Neuron (in vitro differentiated cells): ENCODE measurements around the gene ELP1.
"Not testable (repeated sequence)": the region's sequence is repeated elsewhere in the genome, so short reads cannot be mapped to it uniquely, and the experiment has no call there.

Source experiments
- H2AFZ ChIP-seq: one replicate; pipeline ENCODE4 v1.6.1; 2013; ENCODE audit warnings: low read depth, mild to moderate bottlenecking, inconsistent platforms, low read length, moderate library complexity
- H3K27me3 ChIP-seq: one replicate; pipeline ENCODE4 v1.6.1; 2013; ENCODE audit warnings: low read length; ENCODE audit not compliant: insufficient read depth
- H3K36me3 ChIP-seq: one replicate; pipeline ENCODE4 v1.6.1; 2013; ENCODE audit warnings: low read length; ENCODE audit not compliant: insufficient read depth
- H3K4me1 ChIP-seq: one replicate; pipeline ENCODE4 v1.6.1; 2013; ENCODE audit warnings: low read length; ENCODE audit not compliant: insufficient read depth
- H3K4me3 ChIP-seq: 2 replicates; pipeline ENCODE4 v1.5.1; 2013; ENCODE audit warnings: mild to moderate bottlenecking, low read length, moderate library complexity
- H3K9me3 ChIP-seq: one replicate; pipeline ENCODE4 v1.6.1; 2013; ENCODE audit warnings: low read length

The ELP1 gene

GRCh38 chr9:108852079-108852478 is 81.8 kb downstream of the ELP1 start:
- H3K4me1 ChIP-seq, result no peaks in the 10 kb centered on the region
- H3K27me3 ChIP-seq, result peaks cover 2% of the 10 kb centered on the region
- H2AFZ ChIP-seq, result no peak overlapping the region
- H3K4me3 ChIP-seq, result no peak overlapping the region
- H3K36me3 ChIP-seq, result no peaks in the 10 kb centered on the region
- peaks cover 5% of the 10 kb centered on the region for H3K9me3 ChIP-seq

DNA sequence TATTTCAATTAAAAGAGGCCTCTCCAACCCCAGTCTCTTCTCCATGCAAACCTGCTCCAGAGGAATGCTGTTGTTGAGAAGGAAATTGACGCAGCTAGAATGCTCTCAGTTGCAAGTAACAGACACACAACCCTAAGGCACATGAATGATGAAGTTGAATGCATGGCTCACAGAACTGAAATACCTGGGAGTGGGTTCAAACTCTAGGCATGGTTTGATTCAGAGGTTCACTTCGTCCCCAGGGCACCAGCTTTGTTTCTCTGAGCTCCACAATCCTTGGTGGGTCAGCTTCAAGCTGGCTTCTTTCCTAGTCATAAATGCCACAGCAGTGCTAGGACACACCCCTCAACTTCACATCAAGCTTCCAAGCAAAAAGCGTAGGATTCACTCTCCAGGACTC is 82.8 kb downstream of the ELP1 start:
- H3K9me3 ChIP-seq, result peaks cover 5% of the 10 kb centered on the region
- no peak overlapping the region for H3K4me3 ChIP-seq
- peaks cover 2% of the 10 kb centered on the region for H3K27me3 ChIP-seq
- no peaks in the 10 kb centered on the region for H3K4me1 ChIP-seq
- H2AFZ ChIP-seq, result no peak overlapping the region
- no peaks in the 10 kb centered on the region for H3K36me3 ChIP-seq

DNA sequence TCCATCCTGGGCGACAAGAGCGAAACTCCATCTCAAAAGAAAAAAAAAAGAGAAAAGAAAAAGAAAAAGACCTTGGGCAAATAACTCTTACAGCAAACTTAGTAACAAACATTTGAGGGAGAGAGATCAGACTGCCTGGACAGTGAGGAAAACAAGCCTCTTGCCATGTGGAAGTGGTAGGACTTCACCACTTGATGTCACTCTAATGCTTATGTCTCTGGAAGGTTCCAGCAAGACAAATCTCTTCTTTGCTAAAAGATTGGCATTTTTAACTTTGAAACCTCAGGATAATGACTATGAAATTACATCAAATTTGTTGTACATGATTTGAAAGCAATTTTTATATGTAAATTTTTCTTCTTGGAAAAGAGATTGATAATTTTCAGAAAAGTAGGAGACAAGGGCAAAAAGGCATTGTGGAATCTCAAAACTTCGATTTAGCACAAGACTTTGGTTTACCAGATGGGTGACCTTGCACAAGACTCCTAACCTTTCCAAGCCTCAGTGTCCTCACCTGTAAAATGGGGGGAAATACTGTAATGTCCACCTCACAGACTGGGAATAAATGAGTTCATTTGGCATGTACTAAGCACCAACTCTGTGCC is 83.5 kb downstream of the ELP1 start:
- Histone ChIP-seq H3K36me3 (no peaks in the 10 kb centered on the region), H3K9me3 (peaks cover 3% of the 10 kb centered on the region), H3K4me1 (no peaks in the 10 kb centered on the region), H3K27me3 (peaks cover 2% of the 10 kb centered on the region), H3K4me3 (no peak overlapping the region), H2AFZ (no peak overlapping the region)

- H2AFZ ChIP-seq, H3K36me3 ChIP-seq, H3K27me3 ChIP-seq, H3K4me1 ChIP-seq, H3K9me3 ChIP-seq, H3K4me3 ChIP-seq: not testable (repeated sequence)
Observed at GRCh38 chr9:108848296-108848695, 85.6 kb downstream of the ELP1 start.

- no peaks in the 10 kb centered on the region for H3K9me3 ChIP-seq
- H3K4me3 ChIP-seq, result no peak overlapping the region
- H3K4me1 ChIP-seq, result no peaks in the 10 kb centered on the region
- H3K27me3 ChIP-seq, result no peaks in the 10 kb centered on the region
- no peaks in the 10 kb centered on the region for H3K36me3 ChIP-seq
- H2AFZ ChIP-seq, result no peak overlapping the region
Observed at GRCh38 chr9:108845947-108846346, 88.0 kb downstream of the ELP1 start.

- H2AFZ ChIP-seq, result no peak overlapping the region
- no peaks in the 10 kb centered on the region for H3K4me1 ChIP-seq
- no peak overlapping the region for H3K4me3 ChIP-seq
- no peaks in the 10 kb centered on the region for H3K9me3 ChIP-seq
- no peaks in the 10 kb centered on the region for H3K36me3 ChIP-seq
- no peaks in the 10 kb centered on the region for H3K27me3 ChIP-seq
Observed at GRCh38 chr9:108845507-108845906, 88.4 kb downstream of the ELP1 start.

DNA sequence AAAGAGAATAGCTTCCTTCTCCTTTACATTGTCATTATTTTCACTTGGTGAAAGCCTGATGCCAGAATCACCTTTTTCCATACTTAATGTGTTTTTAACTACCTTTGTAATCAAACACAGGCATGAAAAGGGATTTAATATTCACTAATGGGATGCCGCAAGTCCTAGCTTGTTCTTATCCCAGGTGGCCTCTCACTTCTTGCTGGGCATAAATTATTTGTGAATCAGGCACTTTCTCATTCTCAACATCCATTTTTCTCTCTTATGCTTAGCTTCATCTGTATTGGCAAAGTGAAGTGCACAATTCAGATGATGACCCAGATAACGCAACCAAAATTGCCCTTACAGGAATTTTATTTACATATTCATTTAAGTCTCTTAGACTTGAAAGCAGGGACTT is 89.1 kb downstream of the ELP1 start:
- H3K4me1 ChIP-seq, result no peaks in the 10 kb centered on the region
- no peak overlapping the region for H2AFZ ChIP-seq
- H3K36me3 ChIP-seq, result no peaks in the 10 kb centered on the region
- no peaks in the 10 kb centered on the region for H3K27me3 ChIP-seq
- no peaks in the 10 kb centered on the region for H3K9me3 ChIP-seq
- H3K4me3 ChIP-seq, result no peak overlapping the region

- H3K36me3 ChIP-seq, result no peaks in the 10 kb centered on the region
- H2AFZ ChIP-seq, result no peak overlapping the region
- no peaks in the 10 kb centered on the region for H3K9me3 ChIP-seq
- H3K27me3 ChIP-seq, result no peaks in the 10 kb centered on the region
- no peak overlapping the region for H3K4me3 ChIP-seq
- no peaks in the 10 kb centered on the region for H3K4me1 ChIP-seq
Observed at GRCh38 chr9:108844391-108844790, 89.5 kb downstream of the ELP1 start.

DNA sequence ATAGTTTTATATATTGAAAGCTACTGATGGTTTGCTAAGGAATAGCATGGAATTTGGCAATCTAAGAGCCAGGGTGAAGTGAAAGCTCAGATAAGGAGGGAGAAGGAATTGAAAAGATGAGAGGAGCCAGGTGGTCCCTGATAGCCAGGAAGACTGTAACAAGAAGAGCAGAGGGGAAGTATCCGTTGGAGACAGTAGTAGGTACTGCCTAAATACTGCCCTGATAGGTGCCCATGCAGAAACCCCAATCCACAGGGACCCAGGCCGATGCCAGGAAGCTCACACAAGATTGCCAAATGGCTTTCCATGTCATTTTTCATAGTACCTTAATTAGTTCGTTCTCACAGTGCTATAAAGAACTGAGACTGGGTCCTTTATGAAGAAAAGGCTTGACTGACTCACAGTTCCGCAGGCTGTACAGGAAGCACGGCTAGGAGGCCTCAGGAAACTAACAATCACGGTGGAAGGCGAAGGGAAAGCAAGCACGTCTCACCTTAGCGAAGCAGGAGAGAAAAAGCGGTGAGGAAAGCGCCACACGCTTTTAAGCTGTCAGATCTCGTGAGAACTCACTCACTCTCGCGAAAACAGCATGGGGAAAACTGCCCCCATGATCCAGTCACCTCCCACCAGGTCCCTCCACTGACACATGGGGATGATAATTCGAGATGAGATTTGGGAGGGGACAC is 91.2 kb downstream of the ELP1 start:
- H3K9me3 ChIP-seq, result no peaks in the 10 kb centered on the region

DNA sequence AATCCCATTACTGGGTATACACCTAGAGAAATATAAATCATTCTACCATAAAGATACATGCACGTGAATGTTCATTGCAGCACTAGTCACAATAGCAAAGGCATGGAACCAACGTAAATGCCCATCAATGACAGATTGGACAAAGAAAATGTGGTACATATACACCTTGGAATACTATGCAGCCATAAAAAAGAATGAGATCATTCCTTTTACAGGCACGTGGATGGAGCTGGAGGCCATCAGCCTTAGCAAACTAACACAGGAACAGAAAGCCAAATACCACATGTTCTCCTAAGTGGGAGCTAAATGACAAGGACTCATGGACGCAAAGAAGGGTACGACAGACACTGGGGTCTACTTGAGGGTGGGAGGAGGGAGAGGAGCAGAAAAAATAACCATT is 94.4 kb downstream of the ELP1 start:
- not testable (repeated sequence) for H3K27me3 ChIP-seq, H3K36me3 ChIP-seq, H3K4me1 ChIP-seq, H3K9me3 ChIP-seq, H3K4me3 ChIP-seq, H2AFZ ChIP-seq

More for the DNA sequence above, 91.2 kb downstream of the ELP1 start:
- no peaks in the 10 kb centered on the region for H3K27me3 ChIP-seq
- no peak overlapping the region for H3K4me3 ChIP-seq
- H3K4me1 ChIP-seq, result no peaks in the 10 kb centered on the region
- no peaks in the 10 kb centered on the region for H3K36me3 ChIP-seq
- no peak overlapping the region for H2AFZ ChIP-seq

DNA sequence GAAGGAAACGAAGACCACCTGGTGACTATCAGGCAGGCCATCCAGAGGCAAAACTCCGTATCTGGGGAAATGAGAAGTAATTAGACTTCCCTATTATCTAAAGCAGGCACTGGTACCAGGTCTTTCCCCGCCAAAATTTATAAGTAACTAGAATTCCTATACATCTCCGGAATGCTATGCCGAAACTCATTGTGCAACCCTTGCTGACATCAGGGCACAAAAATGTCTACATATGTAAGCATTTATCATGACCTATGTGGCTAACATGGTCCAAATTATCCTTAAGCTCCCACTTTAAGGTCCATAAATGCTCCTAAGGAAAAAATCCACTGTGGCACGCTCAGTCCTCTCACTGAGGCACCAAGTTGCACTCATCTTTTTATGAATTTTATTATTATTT is 95.9 kb downstream of the ELP1 start:
- Histone ChIP-seq H3K27me3 (no peaks in the 10 kb centered on the region), H2AFZ (no peak overlapping the region), H3K4me1 (no peaks in the 10 kb centered on the region), H3K36me3 (no peaks in the 10 kb centered on the region), H3K9me3 (no peaks in the 10 kb centered on the region), H3K4me3 (no peak overlapping the region)

DNA sequence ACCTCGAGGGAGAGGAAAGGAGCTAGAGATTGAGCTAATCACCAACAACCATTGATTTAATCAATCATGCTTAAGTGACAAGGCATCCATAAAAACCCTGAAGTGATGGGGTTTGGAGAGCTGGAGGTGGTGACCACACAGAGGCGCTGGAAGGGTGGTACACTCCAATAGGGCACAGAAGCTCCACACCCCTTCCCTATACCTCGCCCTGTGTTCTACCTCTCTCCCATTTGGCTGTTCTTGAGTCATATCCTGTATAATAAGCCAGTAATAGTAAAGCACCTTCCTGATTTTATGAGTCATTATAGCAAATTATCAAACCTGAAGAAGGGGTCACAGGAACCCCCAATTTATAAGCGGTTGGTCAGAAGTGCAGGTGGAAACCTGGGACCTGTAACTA is 96.4 kb downstream of the ELP1 start:
- Histone ChIP-seq H3K4me1 (no peaks in the 10 kb centered on the region), H2AFZ (no peak overlapping the region), H3K36me3 (no peaks in the 10 kb centered on the region), H3K4me3 (no peak overlapping the region), H3K27me3 (no peaks in the 10 kb centered on the region), H3K9me3 (no peaks in the 10 kb centered on the region)

DNA sequence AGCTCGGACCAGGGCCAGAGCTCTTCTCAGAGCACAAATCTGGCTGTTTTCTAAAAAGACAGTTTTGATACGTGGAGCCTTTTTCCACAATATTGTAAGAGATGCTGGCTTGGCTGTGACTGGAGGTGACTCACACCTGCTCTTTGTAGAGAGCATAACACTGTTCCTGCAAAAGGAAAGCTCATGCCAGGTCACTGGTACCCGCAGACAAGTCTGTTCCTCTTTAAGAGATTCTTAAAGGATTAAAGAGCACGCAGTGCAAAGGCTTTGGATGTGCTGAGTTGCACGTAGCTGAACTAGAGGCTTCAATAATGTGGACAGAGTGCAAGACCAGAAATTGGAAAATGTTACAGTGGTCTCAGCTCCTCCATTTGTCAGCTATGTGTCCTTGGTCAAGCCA is 97.1 kb downstream of the ELP1 start:
- Histone ChIP-seq H3K4me1 (no peaks in the 10 kb centered on the region), H3K9me3 (no peaks in the 10 kb centered on the region), H2AFZ (no peak overlapping the region), H3K4me3 (no peak overlapping the region), H3K27me3 (no peaks in the 10 kb centered on the region), H3K36me3 (no peaks in the 10 kb centered on the region)

DNA sequence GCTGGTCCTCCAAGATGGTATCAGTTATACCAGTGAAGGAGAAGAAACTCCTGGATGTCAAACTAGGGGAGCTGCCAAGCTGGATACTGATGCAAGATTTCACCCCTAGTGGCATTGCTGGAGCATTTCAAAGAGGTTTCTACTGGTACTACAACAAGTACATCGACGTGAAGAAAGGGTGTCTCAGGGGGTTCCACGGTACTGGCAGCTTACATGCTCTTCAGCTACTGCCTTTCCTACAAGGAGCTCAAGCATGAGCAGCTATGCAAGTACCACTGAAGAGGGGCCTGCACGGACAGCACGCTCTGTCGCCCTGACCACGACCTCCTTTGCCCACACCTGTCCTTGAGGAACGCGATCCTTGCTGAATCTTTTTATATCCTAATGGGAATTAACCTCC is 97.6 kb downstream of the ELP1 start:
- Histone ChIP-seq H3K4me3 (no peak overlapping the region), H3K9me3 (no peaks in the 10 kb centered on the region), H3K4me1 (no peaks in the 10 kb centered on the region), H3K27me3 (no peaks in the 10 kb centered on the region), H3K36me3 (no peaks in the 10 kb centered on the region), H2AFZ (no peak overlapping the region)
